CD8-positive, alpha-beta memory T cell (primary cell): ENCODE data around the gene ADM. TPM values are rescaled to one million over a fixed set of nuclear protein-coding genes. Genes with fewer than 3 reads are reported as not detected.

ENCODE experiments used
- CTCF ChIA-PET: fragments of 350-600 bp; sonication (Branson Sonifier 250); formaldehyde crosslinking; loops from one replicate; lab custom pipeline; 2021; ENCODE audit warnings: antibody characterized with exemption; lab: Charles Lee
- POLR2A ChIA-PET: fragments of 350-600 bp; sonication (Branson Sonifier 250); formaldehyde crosslinking; loops from one replicate; lab custom pipeline; 2021; ENCODE audit warnings: antibody characterized with exemption; lab: Charles Lee
- DNase-seq, 5 donors: peaks; one replicate each; pipeline versions ENCODE4 v3.0.0 to v3.0.0-alpha.2; 2020 to 2022; ENCODE audit warnings: mixed read lengths in 1 of 5
- H3K27ac ChIP-seq: one replicate; pipeline ENCODE4 v1.7.0; 2013; ENCODE audit warnings: low read depth, mild to moderate bottlenecking, low read length, moderate library complexity
- H3K27me3 ChIP-seq: 2 replicates; pipeline ENCODE4 v1.7.0; 2013; ENCODE audit warnings: low read length, mild to moderate bottlenecking; ENCODE audit not compliant: insufficient read depth, poor library complexity, severe bottlenecking
- H3K36me3 ChIP-seq: 2 replicates; pipeline ENCODE4 v1.7.0; 2013; ENCODE audit warnings: mild to moderate bottlenecking, low read length, moderate library complexity; ENCODE audit not compliant: insufficient read depth
- H3K4me1 ChIP-seq: 2 replicates; pipeline ENCODE4 v1.7.0; 2013; ENCODE audit warnings: mild to moderate bottlenecking, low read length, moderate library complexity; ENCODE audit not compliant: insufficient read depth
- H3K4me3 ChIP-seq: 2 replicates; pipeline ENCODE4 v1.7.0; 2013; ENCODE audit warnings: mild to moderate bottlenecking, low read length
- H3K9me3 ChIP-seq: 2 replicates; pipeline ENCODE4 v1.7.0; 2013; ENCODE audit warnings: mild to moderate bottlenecking, low read length
- H3K27ac Mint-ChIP-seq, 8 donors: one replicate each; pipeline ENCODE4 v1.8.0; 2020 to 2021; ENCODE audit warnings: mixed read lengths in 8 of 8, mild to moderate bottlenecking in 6 of 8, inconsistent platforms in 3 of 8, moderate library complexity in 3 of 8
- H3K27me3 Mint-ChIP-seq, 2 donors: one replicate each; pipeline ENCODE4 v1.8.0; 2020 to 2021; ENCODE audit warnings: mixed read lengths in 2 of 2, mild to moderate bottlenecking in 1 of 2, moderate library complexity in 1 of 2
- H3K36me3 Mint-ChIP-seq, 3 donors: one replicate each; pipeline ENCODE4 v1.8.0; 2020 to 2021; ENCODE audit warnings: mixed read lengths in 3 of 3, inconsistent platforms in 1 of 3, mild to moderate bottlenecking in 1 of 3
- H3K4me1 Mint-ChIP-seq, 3 donors: one replicate each; pipeline ENCODE4 v1.8.0; 2020 to 2021; ENCODE audit warnings: mixed read lengths in 3 of 3, inconsistent platforms in 1 of 3, mild to moderate bottlenecking in 1 of 3
- H3K4me3 Mint-ChIP-seq, 7 donors: one replicate each; pipeline ENCODE4 v1.8.0; 2020 to 2021; ENCODE audit warnings: mixed read lengths in 7 of 7, mild to moderate bottlenecking in 6 of 7, moderate library complexity in 4 of 7, inconsistent platforms in 2 of 7
- H3K9me3 Mint-ChIP-seq, 5 donors: one replicate each; pipeline ENCODE4 v1.8.0; 2020 to 2022; ENCODE audit warnings: mixed read lengths in 5 of 5, mild to moderate bottlenecking in 3 of 5, moderate library complexity in 2 of 5, inconsistent platforms in 1 of 5
- polyA plus RNA-seq: library from polyadenylated mRNA; unstranded; fragments of 300-500 nt; fragmentation: Illumina TruSeq; gene quantifications from one replicate; pipeline ENCODE4 v1.2.3, GENCODE V29; 2021
- total RNA-seq, 2 experiments: library from RNA; stranded (reverse); gene quantifications; one replicate each; pipeline ENCODE4 v1.2.3, GENCODE V29; 2021

The ADM gene
- total and polyA plus RNA-seq, 3 experiments from 2014 or later: 0.16 to 0.64 (median 0.24) TPM

GRCh38 chr11:10293423-10294289 is 11.2 kb upstream of the ADM start, which contains the start of gene SBF2:
TSS of gene SBF2 (minus strand) at chr11:10294219. CDS start at chr11:10294069, 150 bp downstream.
- peaks cover 21% of the 10 kb centered on the region for H3K4me1 ChIP-seq
- peak within 1 kb of the TSS; percentile 79 to 92 (median 85) for H3K4me3 Mint-ChIP-seq
- H3K9me3 ChIP-seq: no peaks in the 10 kb centered on the region
- CTCF ChIA-PET: interaction anchor here (0.9 to 1.4 kb wide), 4 partner anchors 9 to 15 kb away, joined by 3 to 4 read pairs (median 4); no protein-coding TSS in a partner anchor
- peak within 1 kb of the TSS; percentile 22 for H3K27ac ChIP-seq
- peaks cover 0 to 4% (median 3%) of the 10 kb centered on the region in 3 donors for H3K36me3 Mint-ChIP-seq
- H3K27me3 Mint-ChIP-seq: peaks cover 13 to 30% of the 10 kb centered on the region in 2 donors
- no peaks in the 10 kb centered on the region for H3K36me3 ChIP-seq
- H3K4me1 Mint-ChIP-seq: peaks cover 27 to 49% (median 39%) of the 10 kb centered on the region in 3 donors
- peak within 1 kb of the TSS; percentile 71 for H3K4me3 ChIP-seq
- POLR2A ChIA-PET: no interaction called here
- DNase-seq: peak; percentile 75 to 87 (median 76)
- H3K9me3 Mint-ChIP-seq: no peaks in the 10 kb centered on the region
- H3K27ac Mint-ChIP-seq: peak within 1 kb of the TSS in 7 of 8 donors; percentile 49 to 77 (median 58)
- H3K27me3 ChIP-seq: no peaks in the 10 kb centered on the region

GRCh38 chr11:10294290-10294953 is 10.5 kb upstream of the ADM start:
- Mint-ChIP-seq H3K9me3 (no peaks in the 10 kb centered on the region), H3K27me3 (peaks cover 13 to 30% of the 10 kb centered on the region in 2 donors), H3K4me1 (peaks cover 28 to 53% (median 41%) of the 10 kb centered on the region in 3 donors), H3K36me3 (peaks cover 0 to 4% (median 3%) of the 10 kb centered on the region in 3 donors), H3K27ac (peak overlapping the region in 6 of 8 donors; percentile 49 to 77 (median 62)), H3K4me3 (peak overlapping the region; percentile 79 to 92 (median 85))
- Histone ChIP-seq H3K4me3 (peak overlapping the region; percentile 71), H3K36me3 (no peaks in the 10 kb centered on the region), H3K4me1 (peaks cover 24% of the 10 kb centered on the region), H3K9me3 (no peaks in the 10 kb centered on the region), H3K27me3 (no peaks in the 10 kb centered on the region), H3K27ac (peak overlapping the region; percentile 22)
- POLR2A ChIA-PET: no interaction called here
- peak in 1 of 5 donors; percentile 20 for DNase-seq
- CTCF ChIA-PET: interaction anchor here (1.4 to 3.0 kb wide), 2 partner anchors 9 to 14 kb away, joined by 4 to 17 read pairs; no protein-coding TSS in a partner anchor

- Histone ChIP-seq H3K4me3 (peak overlapping the region; percentile 71), H3K36me3 (no peaks in the 10 kb centered on the region)
These were observed 9.6 kb upstream of the ADM start for GRCh38 chr11:10295064-10295901.

GRCh38 chr11:10298342-10298741 is 6.5 kb upstream of the ADM start:
- no peak overlapping the region for H3K27ac ChIP-seq
- DNase-seq: peak in 3 of 5 donors; percentile 48 to 78 (median 61)
- H3K4me3 ChIP-seq: no peak overlapping the region
- peaks cover 26% of the 10 kb centered on the region for H3K4me1 ChIP-seq
- Mint-ChIP-seq H3K27me3 (peaks cover 14 to 21% of the 10 kb centered on the region in 2 donors), H3K27ac (peak overlapping the region in 7 of 8 donors; percentile 10 to 48 (median 39)), H3K4me3 (peak overlapping the region in 3 of 7 donors; percentile 9 to 39 (median 17)), H3K4me1 (peaks cover 29 to 48% (median 41%) of the 10 kb centered on the region in 3 donors), H3K9me3 (no peaks in the 10 kb centered on the region), H3K36me3 (peaks cover 0 to 13% (median 0%) of the 10 kb centered on the region in 3 donors)
- no peaks in the 10 kb centered on the region for H3K36me3 ChIP-seq
- POLR2A ChIA-PET: no interaction called here
- CTCF ChIA-PET: interaction anchor here (0.8 to 1.8 kb wide), 5 partner anchors 10 to 539 kb away, joined by 3 to 17 read pairs (median 4); no protein-coding TSS in a partner anchor
- H3K27me3 ChIP-seq: no peaks in the 10 kb centered on the region
- no peaks in the 10 kb centered on the region for H3K9me3 ChIP-seq

More at GRCh38 chr11:10295064-10295901, 9.6 kb upstream of the ADM start:
- no peaks in the 10 kb centered on the region for H3K9me3 ChIP-seq
- H3K27me3 ChIP-seq: no peaks in the 10 kb centered on the region
- peak overlapping the region; percentile 79 to 92 (median 83) for H3K4me3 Mint-ChIP-seq
- DNase-seq: no peak
- POLR2A ChIA-PET: no interaction called here
- H3K9me3 Mint-ChIP-seq: no peaks in the 10 kb centered on the region
- H3K27ac Mint-ChIP-seq: peak overlapping the region in 6 of 8 donors; percentile 38 to 77 (median 62)
- peaks cover 25 to 53% (median 47%) of the 10 kb centered on the region in 3 donors for H3K4me1 Mint-ChIP-seq
- CTCF ChIA-PET: interaction anchor here (1.4 to 3.0 kb wide), 2 partner anchors 8 to 13 kb away, joined by 4 to 17 read pairs; no protein-coding TSS in a partner anchor
- peaks cover 13 to 30% of the 10 kb centered on the region in 2 donors for H3K27me3 Mint-ChIP-seq
- H3K4me1 ChIP-seq: peaks cover 24% of the 10 kb centered on the region
- H3K36me3 Mint-ChIP-seq: peaks cover 0 to 4% (median 3%) of the 10 kb centered on the region in 3 donors
- H3K27ac ChIP-seq: no peak overlapping the region

- Mint-ChIP-seq H3K9me3 (no peaks in the 10 kb centered on the region), H3K27me3 (peaks cover 2 to 17% of the 10 kb centered on the region in 2 donors), H3K4me3 (peak overlapping the region; percentile 97 to 100 (median 99)), H3K36me3 (peaks cover 0 to 14% (median 0%) of the 10 kb centered on the region in 3 donors), H3K4me1 (peaks cover 42 to 63% (median 57%) of the 10 kb centered on the region in 3 donors), H3K27ac (peak overlapping the region; percentile 51 to 99 (median 97))
- H3K36me3 ChIP-seq: no peaks in the 10 kb centered on the region
- H3K27me3 ChIP-seq: peaks cover 21% of the 10 kb centered on the region
- CTCF ChIA-PET: interaction anchor here (1.0 to 7.2 kb wide), 4 partner anchors 9 to 543 kb away, joined by 3 to 61 read pairs (median 16); no protein-coding TSS in a partner anchor
- H3K9me3 ChIP-seq: no peaks in the 10 kb centered on the region
- peaks cover 42% of the 10 kb centered on the region for H3K4me1 ChIP-seq
- DNase-seq: no peak
- no peak overlapping the region for H3K27ac ChIP-seq
- peak overlapping the region; percentile 93 for H3K4me3 ChIP-seq
- POLR2A ChIA-PET: interaction anchor here (0.7 kb wide), 1 partner anchor 154 kb away, joined by 3 read pairs; no protein-coding TSS in a partner anchor
These were observed 3.1 kb upstream of the ADM start for GRCh38 chr11:10301656-10302358.

GRCh38 chr11:10302359-10302743 is 2.5 kb upstream of the ADM start:
- Mint-ChIP-seq H3K4me3 (peak overlapping the region; percentile 97 to 100 (median 99)), H3K4me1 (peaks cover 45 to 67% (median 63%) of the 10 kb centered on the region in 3 donors), H3K27me3 (peaks cover 4 to 16% of the 10 kb centered on the region in 2 donors), H3K9me3 (no peaks in the 10 kb centered on the region), H3K36me3 (peaks cover 0 to 14% (median 0%) of the 10 kb centered on the region in 3 donors), H3K27ac (peak overlapping the region; percentile 80 to 99 (median 97))
- H3K4me3 ChIP-seq: peak overlapping the region; percentile 93
- peak overlapping the region; percentile 40 for H3K27ac ChIP-seq
- H3K4me1 ChIP-seq: peaks cover 48% of the 10 kb centered on the region
- no peaks in the 10 kb centered on the region for H3K36me3 ChIP-seq
- ChIA-PET CTCF (interaction anchor here (0.9 to 7.2 kb wide), 9 partner anchors 8 to 554 kb away, joined by 3 to 61 read pairs (median 4); partner anchors contain the start of gene SBF2), POLR2A (interaction anchor here (0.5 to 1.8 kb wide), 4 partner anchors 153 to 729 kb away, joined by 3 to 5 read pairs (median 4); partner anchors contain the start of genes RNF141 and WEE1)
- DNase-seq: no peak
- H3K9me3 ChIP-seq: no peaks in the 10 kb centered on the region
- H3K27me3 ChIP-seq: peaks cover 22% of the 10 kb centered on the region
